HFF-Myc (cell line): ENCODE results near the gene NCEH1.

Source experiments
- DNase-seq: peaks from one replicate; pipeline ENCODE4 v3.0.0-alpha.2; 2011; ENCODE audit warnings: low read depth; ENCODE audit errors: extremely low read depth
- H3K4me3 ChIP-seq: replicated peaks from 2 replicates; pipeline ENCODE4 v1.5.1; 2011; ENCODE audit warnings: low read depth, mild to moderate bottlenecking, control low read depth, low read length
- CTCF ChIP-seq: IDR thresholded peaks from 2 replicates; pipeline ENCODE4 v1.5.1; 2012; ENCODE audit warnings: mild to moderate bottlenecking, low read depth, low read length, control low read depth; ENCODE audit errors: missing control alignments

Gene NCEH1

GRCh38 chr3:172679599-172679998 is 31.3 kb downstream of the NCEH1 start:
- H3K4me3 ChIP-seq: no peak overlapping the region
- no peak for TF ChIP-seq CTCF
- DNase-seq: no peak

GRCh38 chr3:172678068-172678467 is 32.8 kb downstream of the NCEH1 start:
- no peak for TF ChIP-seq CTCF
- no peak overlapping the region for H3K4me3 ChIP-seq
- DNase-seq: no peak

GRCh38 chr3:172676196-172676922 is 34.5 kb downstream of the NCEH1 start:
- no peak for TF ChIP-seq CTCF
- DNase-seq: no peak
- no peak overlapping the region for H3K4me3 ChIP-seq

- TF ChIP-seq CTCF: peak; percentile 58
- DNase-seq: peak; percentile 44
- no peak overlapping the region for H3K4me3 ChIP-seq
These were observed 35.2 kb downstream of the NCEH1 start for GRCh38 chr3:172675441-172676193.

DNA sequence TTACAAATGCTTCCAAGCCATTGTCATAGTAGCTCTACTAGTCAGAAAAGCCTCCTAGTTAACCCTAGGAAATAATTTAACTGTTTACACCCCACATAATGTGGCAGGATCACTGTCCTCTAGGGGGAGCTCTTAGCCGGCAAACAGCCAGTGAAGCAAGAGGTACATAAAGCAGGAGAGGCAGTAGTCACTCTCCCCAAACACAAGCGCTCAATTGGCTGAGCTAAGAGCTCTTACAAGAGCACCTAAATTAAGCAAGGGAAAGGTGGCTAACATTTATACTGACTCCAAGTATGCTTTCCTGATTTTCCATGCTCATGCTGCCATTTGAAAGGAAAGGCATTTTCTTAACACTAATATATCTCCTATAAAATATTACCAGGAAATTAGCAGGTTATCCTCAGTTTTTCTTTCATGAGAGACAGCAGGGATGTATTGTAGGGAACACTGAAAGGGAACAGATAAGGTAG is 37.6 kb downstream of the NCEH1 start:
- no peak overlapping the region for H3K4me3 ChIP-seq
- peak; percentile 77 for TF ChIP-seq CTCF
- DNase-seq: peak; percentile 67

DNA sequence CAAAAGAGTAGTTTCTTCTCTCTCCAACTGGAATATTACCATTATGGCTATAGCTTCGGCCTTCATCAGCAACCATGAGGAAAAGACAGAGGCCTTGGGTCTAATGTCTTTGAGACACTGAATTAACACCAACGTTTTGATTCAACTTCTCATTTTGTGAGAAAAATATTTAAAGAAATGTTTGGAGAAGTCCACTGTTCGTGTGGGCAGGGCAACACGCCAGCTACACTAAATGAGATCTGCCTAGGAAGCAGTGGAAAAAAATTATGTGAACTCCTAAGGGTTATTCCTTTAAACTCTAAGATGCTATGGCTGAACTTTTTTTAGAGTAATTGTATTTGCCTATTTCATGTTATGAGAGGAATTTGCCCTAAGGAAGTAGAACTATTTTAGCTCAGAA is 41.8 kb downstream of the NCEH1 start:
- no peak overlapping the region for H3K4me3 ChIP-seq
- no peak for DNase-seq
- no peak for TF ChIP-seq CTCF
